ENCODE results near the gene MYO9B.

Gene MYO9B

GRCh38 chr19:17213334-17213733 lies 137.8 kb downstream of the MYO9B start:
- TF ChIP-seq SIN3A (IDR thresholded peaks at IDR 0.05; ENCODE audit: borderline replicate concordance, insufficient read depth, low read length), result no peak
- TF ChIP-seq FOXP2 (optimal IDR thresholded peaks at IDR 0.05; ENCODE audit: borderline replicate concordance, extremely low read depth, extremely low read length, insufficient read depth), result no peak
- no peak for TF ChIP-seq POLR2AphosphoS5 (IDR thresholded peaks at IDR 0.05; ENCODE audit: low read depth, low read length)
- TF ChIP-seq, protein P1, sequence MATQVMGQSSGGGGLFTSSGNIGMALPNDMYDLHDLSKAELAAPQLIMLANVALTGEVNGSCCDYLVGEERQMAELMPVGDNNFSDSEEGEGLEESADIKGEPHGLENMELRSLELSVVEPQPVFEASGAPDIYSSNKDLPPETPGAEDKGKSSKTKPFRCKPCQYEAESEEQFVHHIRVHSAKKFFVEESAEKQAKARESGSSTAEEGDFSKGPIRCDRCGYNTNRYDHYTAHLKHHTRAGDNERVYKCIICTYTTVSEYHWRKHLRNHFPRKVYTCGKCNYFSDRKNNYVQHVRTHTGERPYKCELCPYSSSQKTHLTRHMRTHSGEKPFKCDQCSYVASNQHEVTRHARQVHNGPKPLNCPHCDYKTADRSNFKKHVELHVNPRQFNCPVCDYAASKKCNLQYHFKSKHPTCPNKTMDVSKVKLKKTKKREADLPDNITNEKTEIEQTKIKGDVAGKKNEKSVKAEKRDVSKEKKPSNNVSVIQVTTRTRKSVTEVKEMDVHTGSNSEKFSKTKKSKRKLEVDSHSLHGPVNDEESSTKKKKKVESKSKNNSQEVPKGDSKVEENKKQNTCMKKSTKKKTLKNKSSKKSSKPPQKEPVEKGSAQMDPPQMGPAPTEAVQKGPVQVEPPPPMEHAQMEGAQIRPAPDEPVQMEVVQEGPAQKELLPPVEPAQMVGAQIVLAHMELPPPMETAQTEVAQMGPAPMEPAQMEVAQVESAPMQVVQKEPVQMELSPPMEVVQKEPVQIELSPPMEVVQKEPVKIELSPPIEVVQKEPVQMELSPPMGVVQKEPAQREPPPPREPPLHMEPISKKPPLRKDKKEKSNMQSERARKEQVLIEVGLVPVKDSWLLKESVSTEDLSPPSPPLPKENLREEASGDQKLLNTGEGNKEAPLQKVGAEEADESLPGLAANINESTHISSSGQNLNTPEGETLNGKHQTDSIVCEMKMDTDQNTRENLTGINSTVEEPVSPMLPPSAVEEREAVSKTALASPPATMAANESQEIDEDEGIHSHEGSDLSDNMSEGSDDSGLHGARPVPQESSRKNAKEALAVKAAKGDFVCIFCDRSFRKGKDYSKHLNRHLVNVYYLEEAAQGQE (IDR thresholded peaks at IDR 0.05; ENCODE audit: insufficient read depth in 1 of 2, low read depth in 2 of 2, low read length in 2 of 2), result no peak
- no peak for TF ChIP-seq TAF1 (IDR thresholded peaks at IDR 0.05; ENCODE audit: borderline replicate concordance, insufficient read depth, low read length)

DNA sequence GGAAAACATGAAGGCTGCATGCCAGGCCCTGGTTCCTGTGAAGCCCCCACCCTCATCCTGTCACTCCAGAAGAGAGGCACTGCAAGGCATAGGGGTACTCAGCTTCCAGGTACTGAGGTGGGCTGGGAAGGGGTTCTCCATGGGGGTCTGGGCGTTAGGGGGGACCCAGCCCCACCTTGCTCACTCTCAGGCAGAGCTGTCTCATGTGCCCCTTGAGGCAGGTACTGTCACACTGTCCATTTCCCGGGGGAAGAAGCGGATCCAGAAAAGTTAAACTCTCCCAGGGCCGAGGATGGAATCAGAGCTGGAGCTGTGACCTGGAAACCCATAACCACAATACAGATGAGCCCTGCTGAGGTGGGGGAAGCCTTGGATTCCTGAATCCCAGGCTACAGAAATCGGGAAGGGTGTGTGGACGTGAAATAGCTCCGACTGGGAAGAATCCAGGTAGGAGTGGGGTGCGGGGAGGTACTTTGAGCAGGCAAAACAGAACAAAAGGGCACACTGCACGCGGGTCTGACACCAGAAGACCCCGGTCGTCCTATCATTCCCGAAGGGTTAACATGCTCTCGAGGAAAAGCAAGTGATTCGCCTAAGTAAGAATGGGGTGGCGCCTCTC lies 139.0 kb downstream of the MYO9B start:
- TF ChIP-seq TAF1 (IDR thresholded peaks at IDR 0.05; ENCODE audit: borderline replicate concordance, insufficient read depth, low read length), result no peak
- TF ChIP-seq, protein P1 (IDR thresholded peaks at IDR 0.05; ENCODE audit: insufficient read depth in 1 of 2, low read depth in 2 of 2, low read length in 2 of 2), result no peak
- no peak for TF ChIP-seq FOXP2 (optimal IDR thresholded peaks at IDR 0.05; ENCODE audit: borderline replicate concordance, extremely low read depth, extremely low read length, insufficient read depth)
- no peak for TF ChIP-seq SIN3A (IDR thresholded peaks at IDR 0.05; ENCODE audit: borderline replicate concordance, insufficient read depth, low read length)
- no peak for TF ChIP-seq POLR2AphosphoS5 (IDR thresholded peaks at IDR 0.05; ENCODE audit: low read depth, low read length)

GRCh38 chr19:17215127-17215971 lies 139.8 kb downstream of the MYO9B start, which contains the start of gene USE1:
TSS of gene USE1 (plus strand) at chr19:17215357. CDS start at chr19:17215406, 49 bp downstream.
- peak; percentile 75 for TF ChIP-seq FOXP2 (optimal IDR thresholded peaks at IDR 0.05; ENCODE audit: borderline replicate concordance, extremely low read depth, extremely low read length, insufficient read depth)
- TF ChIP-seq POLR2AphosphoS5 (IDR thresholded peaks at IDR 0.05; ENCODE audit: low read depth, low read length), result peak; percentile 85
- TF ChIP-seq SIN3A (IDR thresholded peaks at IDR 0.05; ENCODE audit: borderline replicate concordance, insufficient read depth, low read length), result no peak; the same call in 1 of the 2 replicates
- TF ChIP-seq, protein P1 (IDR thresholded peaks at IDR 0.05; ENCODE audit: insufficient read depth in 1 of 2, low read depth in 2 of 2, low read length in 2 of 2), result peak in 1 of 2 experiments; percentile 27; a peak in 2 of 4 replicates
- peak; percentile 95 for TF ChIP-seq TAF1 (IDR thresholded peaks at IDR 0.05; ENCODE audit: borderline replicate concordance, insufficient read depth, low read length)

GRCh38 chr19:17216058-17216670 lies 140.6 kb downstream of the MYO9B start:
- TF ChIP-seq, protein P1 (IDR thresholded peaks at IDR 0.05; ENCODE audit: insufficient read depth in 1 of 2, low read depth in 2 of 2, low read length in 2 of 2), result no peak
